OCI-LY7 (cell line): Measurements from ENCODE around the gene RPL13.

Source experiments
- EZH2phosphoT487 ChIP-seq: fragments of 200-600 bp; sonication (generic); IDR thresholded peaks from 2 replicates; pipeline ENCODE4 v1.6.1; 2018; ENCODE audit warnings: low read depth, borderline replicate concordance, mild to moderate bottlenecking, mixed run types, antibody characterized with exemption, low read length, moderate library complexity, mixed read lengths
- TF ChIP-seq, protein P1 (sequence below): fragments of 200-600 bp; sonication (generic); conservative IDR thresholded peaks from 2 replicates; pipeline ENCODE4 v1.5.1; 2014; ENCODE audit warnings: mild to moderate bottlenecking, antibody characterized with exemption, low read length, moderate library complexity, mixed read lengths

DNA sequence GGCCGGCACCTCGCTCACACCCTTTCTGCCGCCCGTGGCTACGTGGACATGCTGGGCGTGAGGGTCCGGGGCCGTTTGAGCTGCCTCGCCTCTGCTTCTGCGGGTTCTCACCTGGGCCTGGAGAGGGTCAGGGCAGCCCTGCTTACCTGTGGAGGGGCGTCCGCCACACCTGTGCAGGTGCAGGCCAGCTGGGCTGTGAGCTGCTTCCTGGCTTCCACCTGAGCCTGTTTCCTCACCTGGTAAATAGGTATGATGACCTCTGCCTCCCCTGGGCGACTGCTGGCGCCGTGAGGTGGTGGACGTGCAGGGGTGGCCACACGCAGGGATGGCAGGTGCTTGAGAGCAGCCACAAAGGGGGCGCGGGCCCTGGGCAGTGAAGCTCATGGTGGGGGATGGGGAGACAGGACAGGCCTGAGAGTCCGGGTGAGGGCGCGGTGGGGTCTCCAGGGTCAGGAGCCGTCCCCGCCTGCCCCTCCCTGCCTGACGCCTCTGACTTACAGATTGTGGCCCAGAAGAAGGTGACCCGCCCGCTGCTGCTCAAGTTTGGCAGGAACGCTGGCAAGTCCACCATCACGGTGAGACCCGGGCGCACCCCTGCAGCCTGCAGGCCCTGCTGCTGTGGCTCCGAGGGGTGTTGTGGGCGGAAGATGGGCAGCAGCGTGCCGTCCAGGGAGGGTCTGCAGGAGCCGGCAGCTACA lies 22.9 kb downstream of the RPL13 start:
- no peak for TF ChIP-seq EZH2phosphoT487
- TF ChIP-seq, protein P1, sequence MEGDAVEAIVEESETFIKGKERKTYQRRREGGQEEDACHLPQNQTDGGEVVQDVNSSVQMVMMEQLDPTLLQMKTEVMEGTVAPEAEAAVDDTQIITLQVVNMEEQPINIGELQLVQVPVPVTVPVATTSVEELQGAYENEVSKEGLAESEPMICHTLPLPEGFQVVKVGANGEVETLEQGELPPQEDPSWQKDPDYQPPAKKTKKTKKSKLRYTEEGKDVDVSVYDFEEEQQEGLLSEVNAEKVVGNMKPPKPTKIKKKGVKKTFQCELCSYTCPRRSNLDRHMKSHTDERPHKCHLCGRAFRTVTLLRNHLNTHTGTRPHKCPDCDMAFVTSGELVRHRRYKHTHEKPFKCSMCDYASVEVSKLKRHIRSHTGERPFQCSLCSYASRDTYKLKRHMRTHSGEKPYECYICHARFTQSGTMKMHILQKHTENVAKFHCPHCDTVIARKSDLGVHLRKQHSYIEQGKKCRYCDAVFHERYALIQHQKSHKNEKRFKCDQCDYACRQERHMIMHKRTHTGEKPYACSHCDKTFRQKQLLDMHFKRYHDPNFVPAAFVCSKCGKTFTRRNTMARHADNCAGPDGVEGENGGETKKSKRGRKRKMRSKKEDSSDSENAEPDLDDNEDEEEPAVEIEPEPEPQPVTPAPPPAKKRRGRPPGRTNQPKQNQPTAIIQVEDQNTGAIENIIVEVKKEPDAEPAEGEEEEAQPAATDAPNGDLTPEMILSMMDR, result no peak
